HEK293T (cell line): ENCODE results near the gene SUMF2.

Source experiments
- CTCF ChIA-PET: fragments of 350-600 bp; formaldehyde crosslinking; extraction: SDS; loops from one replicate; lab custom pipeline; 2021; ENCODE audit warnings: antibody characterized with exemption, inconsistent platforms; lab: Yijun Ruan, JAX
- POLR2A ChIA-PET: fragments of 350-600 bp; formaldehyde crosslinking; extraction: SDS; loops from one replicate; lab custom pipeline; 2020; ENCODE audit warnings: antibody characterized with exemption, inconsistent platforms; lab: Yijun Ruan, JAX
- DNase-seq: peaks from one replicate; pipeline ENCODE4 v3.0.0; 2012; ENCODE audit warnings: mixed read lengths; ENCODE audit errors: extremely low spot score
- ARNT ChIP-seq: fragments of 450-650 bp; IDR thresholded peaks from 2 replicates; pipeline ENCODE4 v1.6.1; 2017; ENCODE audit warnings: mild to moderate bottlenecking
- BHLHE40 ChIP-seq: fragments of 450-650 bp; IDR thresholded peaks from 2 replicates; pipeline ENCODE4 v1.6.1; 2016; ENCODE audit warnings: mild to moderate bottlenecking, moderate library complexity, borderline replicate concordance
- CTBP1 ChIP-seq: fragments of 450-650 bp; IDR thresholded peaks from 2 replicates; pipeline ENCODE4 v1.6.1; 2016; ENCODE audit warnings: borderline replicate concordance
- ELF4 ChIP-seq: fragments of 450-650 bp; IDR thresholded peaks from 2 replicates; pipeline ENCODE4 v1.6.1; 2017; ENCODE audit warnings: antibody characterized with exemption
- FOXA1 ChIP-seq: fragments of 450-650 bp; IDR thresholded peaks from 2 replicates; pipeline ENCODE4 v1.6.1; 2016; ENCODE audit warnings: mild to moderate bottlenecking
- FOXK2 ChIP-seq: fragments of 450-650 bp; IDR thresholded peaks from 2 replicates; pipeline ENCODE4 v1.6.1; 2016; ENCODE audit warnings: mild to moderate bottlenecking
- FOXM1 ChIP-seq: fragments of 450-650 bp; IDR thresholded peaks from 2 replicates; pipeline ENCODE4 v1.6.1; 2017; ENCODE audit warnings: mild to moderate bottlenecking, borderline replicate concordance
- HDGF ChIP-seq: fragments of 450-650 bp; IDR thresholded peaks from 2 replicates; pipeline ENCODE4 v1.6.1; 2017; ENCODE audit warnings: antibody characterized with exemption, borderline replicate concordance
- L3MBTL2 ChIP-seq: fragments of 450-650 bp; conservative IDR thresholded peaks from 2 replicates; pipeline ENCODE4 v1.6.1; 2016; ENCODE audit warnings: mild to moderate bottlenecking
- LEF1 ChIP-seq: fragments of 450-650 bp; IDR thresholded peaks from 2 replicates; pipeline ENCODE4 v1.6.1; 2017; ENCODE audit warnings: mild to moderate bottlenecking, borderline replicate concordance
- NFRKB ChIP-seq: fragments of 450-650 bp; IDR thresholded peaks from 2 replicates; pipeline ENCODE4 v1.6.1; 2016; ENCODE audit warnings: mild to moderate bottlenecking, moderate library complexity
- PKNOX1 ChIP-seq: fragments of 450-650 bp; IDR thresholded peaks from 2 replicates; pipeline ENCODE4 v1.6.1; 2016
- SP1 ChIP-seq: fragments of 450-650 bp; IDR thresholded peaks from 2 replicates; pipeline ENCODE4 v1.6.1; 2017
- SUZ12 ChIP-seq: fragments of 450-650 bp; IDR thresholded peaks from 2 replicates; pipeline ENCODE4 v1.6.1; 2016; ENCODE audit warnings: mild to moderate bottlenecking
- TARDBP ChIP-seq: fragments of 450-650 bp; IDR thresholded peaks from 2 replicates; pipeline ENCODE4 v1.6.1; 2016
- ZNF384 ChIP-seq: fragments of 450-650 bp; IDR thresholded peaks from 2 replicates; pipeline ENCODE4 v1.6.1; 2016

Gene SUMF2

DNA sequence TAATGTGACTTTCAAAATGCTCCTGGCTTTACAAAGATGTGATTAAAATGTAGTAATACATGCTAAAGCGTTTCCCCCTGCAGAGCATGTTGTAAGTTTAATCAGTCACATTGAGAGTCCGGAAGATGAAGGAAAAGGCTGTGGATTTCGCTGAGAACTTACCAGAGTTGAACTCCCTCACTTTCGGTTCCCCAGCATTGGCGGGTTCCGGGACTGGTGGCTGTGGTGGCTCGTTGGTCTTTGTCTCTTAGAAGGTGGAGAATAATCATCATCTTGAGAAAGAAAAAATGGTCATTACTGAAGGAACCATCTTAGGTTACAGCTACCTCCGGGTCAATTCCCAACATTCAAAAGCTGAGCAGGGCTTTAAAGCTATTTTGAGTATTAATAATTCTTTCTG lies 61.7 kb downstream of the SUMF2 start:
- ChIA-PET POLR2A (no interaction called here), CTCF (no interaction called here)
- TF ChIP-seq ELF4 (no peak), FOXA1 (no peak), SUZ12 (no peak), HDGF (no peak), NFRKB (no peak), FOXM1 (no peak), BHLHE40 (no peak), LEF1 (no peak), CTBP1 (no peak), L3MBTL2 (no peak), FOXK2 (no peak), ZNF384 (no peak), ARNT (no peak), PKNOX1 (no peak), SP1 (no peak), TARDBP (no peak)
- no peak for DNase-seq

GRCh38 chr7:56127241-56127975 lies 63.3 kb downstream of the SUMF2 start:
- CTCF ChIA-PET, result no interaction called here
- DNase-seq, result no peak
- POLR2A ChIA-PET, result no interaction called here
- TF ChIP-seq ELF4 (no peak), PKNOX1 (no peak), FOXM1 (no peak), FOXK2 (no peak), ZNF384 (no peak), ARNT (no peak), NFRKB (no peak)
